MCF 10A (cell line): Measurements from ENCODE around the gene GATC. TPM values are rescaled to one million over a fixed set of nuclear protein-coding genes. Genes with fewer than 3 reads are reported as not detected.
A peak's percentile ranks its signal among the peaks of the same experiment; 100 is the strongest.

Experiments used
- BruUV-seq: library from RNA; stranded (reverse); fragments of 400-500 nt; replicated peaks from 2 replicates; lab custom pipeline; 2021; lab: Mats Ljungman, UMichigan
- CTCF ChIA-PET: fragments of 300-600 bp; sonication (Branson Sonifier 250); formaldehyde crosslinking; extraction: SDS; loops from one replicate; lab custom pipeline; 2021; ENCODE audit warnings: antibody characterized with exemption, inconsistent platforms; lab: Yijun Ruan, JAX
- POLR2A ChIA-PET: fragments of 300-600, 350-650 bp; sonication (Branson Sonifier 250); formaldehyde crosslinking; extraction: SDS; loops from one replicate; lab custom pipeline; 2020; ENCODE audit warnings: antibody characterized with exemption, inconsistent platforms; lab: Yijun Ruan, JAX
- DNase-seq: peaks from one replicate; pipeline ENCODE4 v3.0.0-alpha.2; 2018; ENCODE audit not compliant: unreplicated experiment
- H3K27ac Mint-ChIP-seq: one replicate; pipeline ENCODE4 v1.8.0; 2022; ENCODE audit warnings: mild to moderate bottlenecking, low read depth, mixed read lengths; ENCODE audit not compliant: unreplicated experiment
- H3K27me3 Mint-ChIP-seq: one replicate; pipeline ENCODE4 v1.8.0; 2022; ENCODE audit warnings: mixed read lengths; ENCODE audit not compliant: insufficient read depth, unreplicated experiment
- H3K36me3 Mint-ChIP-seq: one replicate; pipeline ENCODE4 v1.8.0; 2022; ENCODE audit warnings: mild to moderate bottlenecking, moderate library complexity, mixed read lengths; ENCODE audit not compliant: insufficient read depth, unreplicated experiment
- H3K4me1 Mint-ChIP-seq: one replicate; pipeline ENCODE4 v1.8.0; 2022; ENCODE audit warnings: mixed read lengths; ENCODE audit not compliant: insufficient read depth, unreplicated experiment
- H3K4me3 Mint-ChIP-seq: one replicate; pipeline ENCODE4 v1.8.0; 2022; ENCODE audit warnings: mild to moderate bottlenecking, moderate library complexity, mixed read lengths; ENCODE audit not compliant: unreplicated experiment
- H3K9me3 Mint-ChIP-seq: one replicate; pipeline ENCODE4 v1.8.0; 2022; ENCODE audit warnings: mixed read lengths; ENCODE audit not compliant: unreplicated experiment
- CTCF ChIP-seq: fragments of 200-600 bp; IDR thresholded peaks from one replicate; pipeline ENCODE4 v1.8.0; 2022; ENCODE audit warnings: antibody characterized with exemption, mild to moderate bottlenecking; ENCODE audit not compliant: unreplicated experiment
- intact Hi-C: fragments of 100-400 bp; cut with micrococcal nuclease; formaldehyde crosslinking; loops from 2 replicates; pipeline ENCODE4 v1.14.1; 2022
- total RNA-seq: library from RNA; stranded (reverse); gene quantifications from 2 replicates; pipeline ENCODE4 v1.2.3, GENCODE V29; 2022

GATC gene
- total RNA-seq, 1 experiment from 2014 or later: 32.1 TPM

GRCh38 chr12:120468821-120469449 is 22.7 kb downstream of the GATC start:
- Mint-ChIP-seq H3K36me3 (peaks cover 42% of the 10 kb centered on the region), H3K4me3 (peak overlapping the region; percentile 88), H3K27ac (peak overlapping the region; percentile 75), H3K27me3 (no peaks in the 10 kb centered on the region), H3K4me1 (peaks cover 17% of the 10 kb centered on the region), H3K9me3 (no peaks in the 10 kb centered on the region)
- peak; percentile 5 for DNase-seq
- no TSS peak for BruUV-seq
- POLR2A ChIA-PET: interaction anchor here (0.6 to 6.6 kb wide), 18 partner anchors 9 to 1305 kb away, joined by 3 to 56 read pairs (median 4); partner anchors contain the start of genes COQ5, COX6A1, DYNLL1 and GATC
- intact Hi-C loops: loop anchor here (1.0 to 2.0 kb wide), 2 partner anchors 26 to 144 kb away; no protein-coding TSS in a partner anchor
- CTCF ChIA-PET: interaction anchor here (0.6 to 5.1 kb wide), 12 partner anchors 12 to 619 kb away, joined by 3 to 42 read pairs (median 6); partner anchors contain the start of genes COX6A1, DYNLL1, GATC and TRIAP1
- no peak for TF ChIP-seq CTCF

GRCh38 chr12:120469450-120470149 is 23.4 kb downstream of the GATC start, which contains the start of gene SRSF9:
Gene SRSF9, minus strand, starts transcription at chr12:120469748. Its CDS starts 139 bp downstream, at chr12:120469609.
- no peaks in the 10 kb centered on the region for H3K27me3 Mint-ChIP-seq
- H3K27ac Mint-ChIP-seq: peak within 1 kb of the TSS; percentile 75
- TF ChIP-seq CTCF: peak; percentile 93
- peaks cover 19% of the 10 kb centered on the region for H3K4me1 Mint-ChIP-seq
- ChIA-PET POLR2A (interaction anchor here (0.6 to 6.6 kb wide), 11 partner anchors 23 to 269 kb away, joined by 3 to 56 read pairs (median 9); partner anchors contain the start of genes COQ5, COX6A1, DYNLL1 and GATC), CTCF (interaction anchor here (0.7 to 5.1 kb wide), 18 partner anchors 10 to 1610 kb away, joined by 3 to 42 read pairs (median 4); partner anchors contain the start of genes COX6A1 and DYNLL1)
- no peaks in the 10 kb centered on the region for H3K9me3 Mint-ChIP-seq
- no TSS peak for BruUV-seq
- peak; percentile 95 for DNase-seq
- H3K36me3 Mint-ChIP-seq: peaks cover 40% of the 10 kb centered on the region
- peak within 1 kb of the TSS; percentile 88 for H3K4me3 Mint-ChIP-seq
- intact Hi-C loops: loop anchor here (1.0 to 2.0 kb wide), 2 partner anchors 26 to 145 kb away; no protein-coding TSS in a partner anchor

- TF ChIP-seq CTCF: no peak
- POLR2A ChIA-PET: interaction anchor here (0.6 to 6.6 kb wide), 10 partner anchors 24 to 269 kb away, joined by 3 to 56 read pairs (median 4); partner anchors contain the start of genes COQ5, DYNLL1, GATC and RNU4-1
- CTCF ChIA-PET: interaction anchor here (0.6 to 5.1 kb wide), 19 partner anchors 10 to 1610 kb away, joined by 3 to 40 read pairs (median 4); partner anchors contain the start of genes COX6A1 and DYNLL1
- H3K4me1 Mint-ChIP-seq: peaks cover 24% of the 10 kb centered on the region
- intact Hi-C loops: no loop called here
- TSS peak; percentile 24 for BruUV-seq
- H3K9me3 Mint-ChIP-seq: no peaks in the 10 kb centered on the region
- H3K27ac Mint-ChIP-seq: peak overlapping the region; percentile 63
- peaks cover 38% of the 10 kb centered on the region for H3K36me3 Mint-ChIP-seq
- no peaks in the 10 kb centered on the region for H3K27me3 Mint-ChIP-seq
- peak; percentile 20 for DNase-seq
- peak overlapping the region; percentile 88 for H3K4me3 Mint-ChIP-seq
Measured at GRCh38 chr12:120470150-120470784, 24.0 kb downstream of the GATC start.
